Stimulated activated CD4-positive, alpha-beta T cell treated with anti-CD3 and anti-CD28 coated beads, TNF-alpha, amount 100 ng/mL, for 4 hours (primary cell): ENCODE measurements around the gene POP5.
"Not testable (repeated sequence)": the region's sequence is repeated elsewhere in the genome, so short reads cannot be mapped to it uniquely, and the experiment has no call there.

Experiments
- DNase-seq, 3 experiments: peaks; one replicate each; pipeline ENCODE4 v3.0.0-alpha.2; 2020; ENCODE audit warnings: low read depth in 3 of 3

POP5 gene

GRCh38 chr12:120538281-120539156 is 42.7 kb downstream of the POP5 start:
- no peak for DNase-seq

DNA sequence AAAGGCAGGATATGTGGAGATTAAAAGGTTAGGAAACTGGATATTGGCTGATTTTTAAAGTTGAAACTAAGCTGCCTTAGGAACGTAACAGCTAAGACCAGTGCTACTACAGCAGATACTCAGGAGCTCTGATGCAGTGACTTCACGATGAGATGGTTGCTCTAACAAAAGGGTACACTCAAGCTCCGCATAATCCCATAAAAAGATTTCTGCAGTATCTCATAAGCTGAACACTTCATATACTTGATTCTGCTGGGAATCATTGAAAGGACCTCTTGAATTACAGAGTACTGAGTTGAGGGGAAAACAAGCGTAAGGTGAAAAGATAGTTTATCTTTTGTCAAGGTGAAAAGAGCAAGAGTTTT is 43.4 kb downstream of the POP5 start:
- DNase-seq: no peak

DNA sequence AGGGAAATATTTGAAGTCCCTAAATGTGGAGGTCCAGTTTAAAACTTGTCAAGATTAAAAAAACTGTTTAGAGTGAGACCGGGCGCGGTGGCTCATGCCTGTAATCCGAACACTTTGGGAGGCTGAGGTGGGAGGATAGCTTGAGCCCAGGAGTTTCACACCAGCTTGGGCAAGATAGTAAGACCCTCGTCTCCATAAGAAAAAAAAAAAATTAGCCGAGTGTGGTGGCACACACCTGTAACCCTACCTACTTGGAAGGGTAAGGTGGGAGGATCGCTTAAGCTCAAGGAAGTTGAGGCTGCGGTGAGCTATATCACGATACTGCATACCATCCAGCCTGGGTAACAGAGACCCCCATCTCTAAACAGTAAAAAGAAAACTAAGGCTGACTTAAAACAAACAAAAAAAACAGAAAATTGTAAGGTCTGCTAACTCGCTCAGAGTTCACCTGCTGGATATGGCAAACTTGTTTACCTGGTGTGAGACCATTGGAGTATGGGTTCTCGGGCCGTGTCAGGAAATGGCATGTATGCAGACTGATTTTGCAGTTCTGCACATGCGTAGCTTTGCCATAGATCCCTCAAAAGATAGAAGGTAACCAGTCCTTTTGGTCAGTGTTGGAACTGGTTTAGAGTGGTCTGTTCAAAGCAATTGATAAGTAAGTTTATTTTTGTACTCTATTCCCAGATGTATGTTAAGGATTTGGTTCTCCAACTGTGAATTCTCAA is 45.0 kb downstream of the POP5 start:
- DNase-seq: no peak

DNA sequence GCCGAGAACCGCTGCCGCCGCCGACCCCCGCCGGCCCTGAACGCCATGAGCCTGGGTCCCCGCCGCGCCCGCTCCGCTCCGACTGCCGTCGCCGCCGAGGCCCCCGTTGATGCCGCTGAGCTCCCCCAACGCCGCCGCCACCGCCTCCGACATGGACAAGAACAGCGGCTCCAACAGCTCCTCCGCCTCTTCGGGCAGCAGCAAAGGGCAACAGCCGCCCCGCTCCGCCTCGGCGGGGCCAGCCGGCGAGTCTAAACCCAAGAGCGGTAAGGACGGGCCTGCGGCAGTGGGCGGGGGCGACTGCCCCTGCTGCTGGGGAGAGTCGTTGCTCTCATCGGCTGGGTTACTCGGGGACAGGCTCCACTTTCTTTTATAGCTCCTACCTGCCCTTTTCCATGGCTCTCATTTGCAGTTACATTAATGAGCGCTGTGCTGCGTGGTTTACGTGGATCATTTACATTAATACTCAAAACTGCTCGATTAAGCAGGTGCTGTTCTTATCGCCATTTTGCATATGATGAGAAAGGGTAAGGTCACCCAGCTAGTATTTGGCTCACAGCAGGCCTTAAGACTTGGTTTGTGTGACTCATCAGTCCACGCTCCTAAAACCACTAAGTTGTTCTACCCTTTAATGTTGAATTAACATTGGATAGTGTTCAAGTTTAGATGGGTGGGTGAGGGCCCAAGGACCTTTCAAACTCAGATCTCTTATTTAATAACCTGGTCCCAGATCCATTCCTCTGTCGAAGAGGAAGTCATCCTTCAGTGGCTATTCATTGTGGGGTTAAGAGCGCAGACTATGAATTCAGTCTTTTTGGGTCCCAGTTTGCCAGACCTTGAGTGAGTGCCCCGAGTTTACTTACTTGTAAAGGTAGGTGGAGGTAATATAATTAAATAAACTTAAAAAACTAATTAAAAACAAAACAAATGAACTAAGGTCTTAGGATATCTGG is 46.2 kb downstream of the POP5 start:
- DNase-seq: peak; percentile 8 to 46 (median 18)

DNA sequence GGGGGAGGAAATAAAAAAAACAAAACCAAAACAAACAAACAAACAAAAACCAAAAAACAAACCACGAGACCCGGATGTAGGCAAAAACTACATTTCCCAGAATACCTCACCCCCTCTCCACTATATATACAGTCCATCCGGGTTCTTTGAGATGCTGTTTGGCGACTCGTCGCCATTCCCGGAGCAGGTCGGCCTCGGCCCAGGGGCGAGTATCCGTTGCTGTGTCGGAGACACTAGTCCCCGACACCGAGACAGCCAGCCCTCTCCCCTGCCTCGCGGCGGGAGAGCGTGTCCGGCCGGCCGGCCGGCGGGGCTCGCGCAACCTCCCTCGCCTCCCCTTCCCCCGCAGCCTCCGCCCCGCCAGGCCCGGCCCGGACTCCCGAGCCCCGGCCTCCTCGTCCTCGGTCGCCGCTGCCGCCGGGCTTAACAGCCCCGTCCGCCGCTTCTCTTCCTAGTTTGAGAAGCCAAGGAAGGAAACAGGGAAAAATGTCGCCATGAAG is 46.9 kb downstream of the POP5 start, which contains the start of gene RNF10:
TSS of gene RNF10 (plus strand) at position 154 of the 500 bp plus-strand sequence. CDS start 456 bp downstream, outside the sequence.
- DNase-seq: peak in 2 of 3 experiments; percentile 43 to 53

GRCh38 chr12:120532701-120533238 is 48.4 kb downstream of the POP5 start:
- DNase-seq: no peak

GRCh38 chr12:120530418-120530761 is 50.8 kb downstream of the POP5 start:
- not testable (repeated sequence) for DNase-seq

GRCh38 chr12:120529641-120530417 is 51.4 kb downstream of the POP5 start:
- DNase-seq: no peak

GRCh38 chr12:120528861-120529525 is 52.2 kb downstream of the POP5 start, which contains the start of gene COQ5:
Gene COQ5 (minus strand): TSS chr12:120529158. CDS start chr12:120529141, 17 bp downstream.
- peak; percentile 65 to 70 (median 70) for DNase-seq
